WERI-Rb-1 (cell line): ENCODE results near the gene PDLIM1.

ENCODE experiments used
- DNase-seq: peaks from one replicate; pipeline ENCODE4 v3.0.0-alpha.2; 2020
- H3K27ac ChIP-seq: fragments of 250-450 bp; sonication (Bioruptor Pico); 2 replicates; pipeline ENCODE4 v1.5.1; 2020; ENCODE audit warnings: mild to moderate bottlenecking, moderate library complexity
- H3K27me3 ChIP-seq: fragments of 250-450 bp; sonication (Bioruptor Pico); 2 replicates; pipeline ENCODE4 v1.5.1; 2021; ENCODE audit warnings: mild to moderate bottlenecking, low read depth, moderate library complexity; ENCODE audit not compliant: insufficient read depth, severe bottlenecking
- H3K36me3 ChIP-seq: fragments of 250-450 bp; sonication (Bioruptor Pico); 2 replicates; pipeline ENCODE4 v1.5.1; 2020; ENCODE audit warnings: mild to moderate bottlenecking, moderate library complexity
- H3K4me3 ChIP-seq: 2 replicates; pipeline ENCODE4 v1.5.1; 2011; ENCODE audit warnings: low read depth, mild to moderate bottlenecking, control low read depth, low read length
- H3K9me3 ChIP-seq: fragments of 250-450 bp; sonication (Bioruptor Pico); 2 replicates; pipeline ENCODE4 v1.5.1; 2021; ENCODE audit warnings: mild to moderate bottlenecking, moderate library complexity; ENCODE audit not compliant: severe bottlenecking
- CTCF ChIP-seq: IDR thresholded peaks from 2 replicates; pipeline ENCODE4 v1.5.1; 2011; ENCODE audit warnings: low read depth, mild to moderate bottlenecking, control low read depth, inconsistent platforms, low read length

Gene PDLIM1

GRCh38 chr10:95193944-95194343, 96.9 kb downstream of the PDLIM1 start, which contains the start of gene ACSM6:
ACSM6 (plus strand) TSS chr10:95194238; CDS start chr10:95194486, 248 bp downstream.
- Histone ChIP-seq H3K27me3 (no peaks in the 10 kb centered on the region), H3K4me3 (no peak within 1 kb of the TSS), H3K36me3 (no peaks in the 10 kb centered on the region), H3K9me3 (no peaks in the 10 kb centered on the region), H3K27ac (no peak within 1 kb of the TSS)
- no peak for DNase-seq
- TF ChIP-seq CTCF: no peak

GRCh38 chr10:95188593-95188992, 102.2 kb downstream of the PDLIM1 start:
- no peak for DNase-seq
- Histone ChIP-seq H3K36me3 (no peaks in the 10 kb centered on the region), H3K27ac (no peak overlapping the region), H3K9me3 (no peaks in the 10 kb centered on the region), H3K27me3 (no peaks in the 10 kb centered on the region), H3K4me3 (no peak overlapping the region)
- no peak for TF ChIP-seq CTCF

- no peak overlapping the region for H3K27ac ChIP-seq
- no peak overlapping the region for H3K4me3 ChIP-seq
- H3K9me3 ChIP-seq: no peaks in the 10 kb centered on the region
- H3K36me3 ChIP-seq: no peaks in the 10 kb centered on the region
- DNase-seq: no peak
- H3K27me3 ChIP-seq: no peaks in the 10 kb centered on the region
- TF ChIP-seq CTCF: no peak
Observed at GRCh38 chr10:95187617-95188016, 103.2 kb downstream of the PDLIM1 start.
